ENCODE measurements around the gene NLRP5. TPM values are rescaled to one million over a fixed set of nuclear protein-coding genes. Genes with fewer than 3 reads are reported as not detected.

Gene NLRP5
- total RNA-seq, 2 donors from 2014 or later, result not detected

GRCh38 chr19:56107626-56108351, 121.2 kb downstream of the NLRP5 start:
- ATAC-seq, result peak; percentile 15 to 32
- intact Hi-C loops (cut with DNase I), result no loop called here
- DNase-seq, result no peak

- ATAC-seq, result peak; percentile 31 to 41
- intact Hi-C loops (cut with DNase I), result no loop called here
- DNase-seq, result peak; percentile 69
Observed at GRCh38 chr19:56108447-56109195, 122.0 kb downstream of the NLRP5 start.

- intact Hi-C loops (cut with DNase I), result no loop called here
- ATAC-seq, result peak in 1 of 2 donors; percentile 5
- DNase-seq, result no peak
Observed at GRCh38 chr19:56109226-56109625, 122.7 kb downstream of the NLRP5 start.

- ATAC-seq (peak; percentile 75 to 77), DNase-seq (peak; percentile 60)
- intact Hi-C loops (cut with DNase I), result no loop called here
Observed at GRCh38 chr19:56110515-56111448, 124.2 kb downstream of the NLRP5 start.

Other genes with a start within 250 kb of the NLRP5 start
- gene NLRP9, start 248.4 kb upstream of the NLRP5 start, total RNA-seq, result not detected
- gene RFPL4A, start 227.7 kb upstream of the NLRP5 start, total RNA-seq, result not detected
- not detected for gene RFPL4AL1, start 217.7 kb upstream of the NLRP5 start, total RNA-seq
- not detected for gene NLRP11, start 154.8 kb upstream of the NLRP5 start, total RNA-seq
- gene NLRP4, start 150.2 kb upstream of the NLRP5 start, total RNA-seq, result not detected
- gene NLRP13, start 54.4 kb upstream of the NLRP5 start, total RNA-seq, result not detected
- not detected for gene NLRP8, start 38.9 kb upstream of the NLRP5 start, total RNA-seq
- 10 to 100 TPM; 27.5 to 37.9 TPM for gene ZNF787, start 134.5 kb downstream of the NLRP5 start, total RNA-seq
- 10 to 100 TPM; 18.3 to 20.8 TPM for gene ZNF444, start 154.5 kb downstream of the NLRP5 start, total RNA-seq
- gene GALP, start 189.2 kb downstream of the NLRP5 start, total RNA-seq, result not detected
- gene ZSCAN5B, start 211.0 kb downstream of the NLRP5 start, total RNA-seq, result not detected
- gene ZSCAN5C, start 215.5 kb downstream of the NLRP5 start, total RNA-seq, result not detected